ENCODE data around the gene GRIN2A. TPM values are rescaled to one million over a fixed set of nuclear protein-coding genes. Genes with fewer than 3 reads are reported as not detected.

Gene GRIN2A
- total and polyA plus RNA-seq, 2 experiments from 2014 or later: 0.05 to 1.6 TPM

DNA sequence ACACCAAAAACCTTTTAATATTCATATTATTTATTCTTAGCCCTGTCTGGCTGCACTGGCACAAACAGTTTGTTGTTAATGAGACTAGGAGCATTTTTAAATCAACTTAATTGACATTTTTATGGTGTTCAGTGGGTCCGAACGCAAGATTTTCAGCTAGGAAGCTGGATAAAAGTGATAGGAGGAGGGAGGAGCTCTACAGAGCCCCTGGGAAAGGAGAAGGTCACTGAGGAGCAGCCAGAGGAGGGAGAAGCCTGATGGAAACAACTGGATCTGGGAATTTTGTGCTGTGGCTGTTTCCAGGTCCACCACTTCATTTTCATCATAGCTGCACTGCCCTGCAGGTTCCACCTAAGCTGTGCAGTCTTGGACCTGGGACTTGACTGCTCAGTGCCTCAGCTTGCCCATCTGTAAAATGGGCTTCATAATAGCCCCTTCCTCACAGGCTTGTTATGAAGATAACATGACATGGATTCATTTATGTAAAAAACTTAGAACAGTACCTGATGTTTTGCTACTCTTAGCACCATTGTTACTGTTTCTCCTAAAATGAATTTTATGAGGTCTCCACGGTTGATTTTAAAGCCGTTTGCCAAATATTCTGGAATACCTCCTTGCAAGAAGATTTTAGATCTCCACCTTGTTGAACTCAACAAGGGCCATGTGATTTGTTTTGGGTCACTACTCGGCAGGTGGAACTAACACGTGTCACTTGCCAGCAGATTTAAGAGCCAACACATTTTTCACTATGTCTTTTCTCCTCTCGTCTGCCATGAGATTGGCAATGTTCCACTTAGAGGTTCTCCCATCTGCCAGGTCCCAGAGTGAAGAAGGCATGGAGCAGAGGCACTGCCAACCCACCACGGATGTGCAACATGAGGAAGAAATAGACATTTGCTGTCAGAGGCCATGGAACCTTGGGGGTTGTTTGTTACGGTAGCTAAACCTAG lies 18.7 kb upstream of the GRIN2A start:
- H3K9me2 ChIP-seq (replicated peaks; ENCODE audit: insufficient read depth): no peaks in the 10 kb centered on the region
- no peak overlapping the region for H2AFZ ChIP-seq
- 82% methylated on average over 9 of the region's 9 CpGs for WGBS (ENCODE audit: low lambda C conversion rate, missing lambda C conversion rate)
- no peaks in the 10 kb centered on the region for H3K36me3 ChIP-seq (replicated peaks; ENCODE audit: insufficient read depth, low read depth)
- H3K9me3 ChIP-seq (ENCODE audit: low read depth): no peaks in the 10 kb centered on the region
- TF ChIP-seq EZH2 (IDR thresholded peaks at IDR 0.05; ENCODE audit: borderline replicate concordance) (no peak), EZH2phosphoT487 (IDR thresholded peaks at IDR 0.05; ENCODE audit: low read depth, severe bottlenecking, unreplicated experiment) (no peak)
- TF ChIP-seq, protein P1, sequence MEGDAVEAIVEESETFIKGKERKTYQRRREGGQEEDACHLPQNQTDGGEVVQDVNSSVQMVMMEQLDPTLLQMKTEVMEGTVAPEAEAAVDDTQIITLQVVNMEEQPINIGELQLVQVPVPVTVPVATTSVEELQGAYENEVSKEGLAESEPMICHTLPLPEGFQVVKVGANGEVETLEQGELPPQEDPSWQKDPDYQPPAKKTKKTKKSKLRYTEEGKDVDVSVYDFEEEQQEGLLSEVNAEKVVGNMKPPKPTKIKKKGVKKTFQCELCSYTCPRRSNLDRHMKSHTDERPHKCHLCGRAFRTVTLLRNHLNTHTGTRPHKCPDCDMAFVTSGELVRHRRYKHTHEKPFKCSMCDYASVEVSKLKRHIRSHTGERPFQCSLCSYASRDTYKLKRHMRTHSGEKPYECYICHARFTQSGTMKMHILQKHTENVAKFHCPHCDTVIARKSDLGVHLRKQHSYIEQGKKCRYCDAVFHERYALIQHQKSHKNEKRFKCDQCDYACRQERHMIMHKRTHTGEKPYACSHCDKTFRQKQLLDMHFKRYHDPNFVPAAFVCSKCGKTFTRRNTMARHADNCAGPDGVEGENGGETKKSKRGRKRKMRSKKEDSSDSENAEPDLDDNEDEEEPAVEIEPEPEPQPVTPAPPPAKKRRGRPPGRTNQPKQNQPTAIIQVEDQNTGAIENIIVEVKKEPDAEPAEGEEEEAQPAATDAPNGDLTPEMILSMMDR (IDR thresholded peaks at IDR 0.05; ENCODE audit: poor library complexity): no peak
- no peaks in the 10 kb centered on the region for H3K79me2 ChIP-seq
- DNase-seq (ENCODE audit: low spot score): no peak
- no peaks in the 10 kb centered on the region for H4K20me1 ChIP-seq (ENCODE audit: insufficient read depth, poor library complexity, severe bottlenecking)
- H3K4me3 ChIP-seq: no peak overlapping the region
- H3K27ac ChIP-seq: no peak overlapping the region
- no peak overlapping the region for H3K4me2 ChIP-seq
- H3K4me1 ChIP-seq (ENCODE audit: insufficient read depth): no peaks in the 10 kb centered on the region
- H3K27me3 ChIP-seq: no peaks in the 10 kb centered on the region

DNA sequence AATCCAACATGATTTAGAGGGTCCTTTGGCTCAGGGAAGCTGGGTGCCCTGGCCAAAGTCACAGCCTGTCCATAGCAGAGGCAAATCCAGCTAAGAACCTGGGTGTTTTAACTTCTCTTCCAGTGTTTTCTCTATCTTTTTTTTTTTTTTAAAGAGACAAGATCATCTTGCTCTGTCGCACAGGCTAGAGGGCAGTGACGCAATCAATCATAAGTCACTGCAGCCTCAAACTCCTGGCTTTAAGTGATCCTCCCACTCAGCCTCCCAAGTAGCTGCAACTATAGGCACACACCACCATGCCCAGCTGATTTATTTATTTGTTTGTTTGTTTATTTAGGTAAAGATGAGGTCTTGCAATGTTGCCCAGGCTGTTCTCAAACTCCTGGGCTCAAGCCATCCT lies 14.8 kb upstream of the GRIN2A start:
- H3K4me3 ChIP-seq: no peak overlapping the region
- H2AFZ ChIP-seq: no peak overlapping the region
- no peaks in the 10 kb centered on the region for H4K20me1 ChIP-seq (ENCODE audit: insufficient read depth, poor library complexity, severe bottlenecking)
- peaks cover 5% of the 10 kb centered on the region for H3K27me3 ChIP-seq
- no peak overlapping the region for H3K4me2 ChIP-seq
- H3K9me3 ChIP-seq (ENCODE audit: low read depth): no peaks in the 10 kb centered on the region
- H3K79me2 ChIP-seq: no peaks in the 10 kb centered on the region
- H3K36me3 ChIP-seq (replicated peaks; ENCODE audit: insufficient read depth, low read depth): no peaks in the 10 kb centered on the region
- no peak for DNase-seq (ENCODE audit: low spot score)
- H3K9me2 ChIP-seq (replicated peaks; ENCODE audit: insufficient read depth): no peaks in the 10 kb centered on the region
- H3K4me1 ChIP-seq (ENCODE audit: insufficient read depth): no peaks in the 10 kb centered on the region
- TF ChIP-seq EZH2 (IDR thresholded peaks at IDR 0.05; ENCODE audit: borderline replicate concordance): no peak
- H3K27ac ChIP-seq: no peak overlapping the region
- 56% methylated on average over 2 of the region's 2 CpGs for WGBS (ENCODE audit: low lambda C conversion rate, missing lambda C conversion rate)

DNA sequence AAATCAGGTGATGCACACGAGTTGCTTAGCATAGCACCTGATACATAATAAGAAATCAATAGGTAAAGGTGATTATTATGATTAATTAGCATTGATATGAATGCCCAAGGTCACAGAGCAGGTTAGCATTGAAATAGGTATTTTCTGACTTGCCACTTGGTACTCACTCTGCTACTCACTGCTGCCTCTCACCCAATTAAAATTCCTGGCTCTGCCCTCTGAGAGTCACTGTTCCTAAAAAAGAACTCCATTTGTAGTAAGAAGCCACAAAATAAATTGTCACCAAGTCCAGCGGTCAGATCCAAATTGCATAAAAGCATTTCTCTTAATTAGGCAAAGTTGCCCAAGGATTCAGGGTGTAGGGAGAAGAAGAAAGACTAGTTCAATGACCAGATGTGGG lies 8.9 kb upstream of the GRIN2A start:
- Histone ChIP-seq H3K4me3 (no peak overlapping the region), H3K9me2 (replicated peaks; ENCODE audit: insufficient read depth) (no peaks in the 10 kb centered on the region)
- WGBS (ENCODE audit: low lambda C conversion rate, missing lambda C conversion rate): 91% methylated on average over 2 of the region's 2 CpGs

More for the DNA sequence above, 8.9 kb upstream of the GRIN2A start:
- H4K20me1 ChIP-seq (ENCODE audit: insufficient read depth, poor library complexity, severe bottlenecking): no peaks in the 10 kb centered on the region
- H3K79me2 ChIP-seq: no peaks in the 10 kb centered on the region
- peaks cover 13% of the 10 kb centered on the region for H3K27me3 ChIP-seq
- no peak for DNase-seq (ENCODE audit: low spot score)
- no peak overlapping the region for H2AFZ ChIP-seq
- H3K27ac ChIP-seq: no peak overlapping the region
- no peaks in the 10 kb centered on the region for H3K9me3 ChIP-seq (ENCODE audit: low read depth)
- no peaks in the 10 kb centered on the region for H3K4me1 ChIP-seq (ENCODE audit: insufficient read depth)
- H3K4me2 ChIP-seq: no peak overlapping the region
- no peaks in the 10 kb centered on the region for H3K36me3 ChIP-seq (replicated peaks; ENCODE audit: insufficient read depth, low read depth)
- TF ChIP-seq EZH2 (IDR thresholded peaks at IDR 0.05; ENCODE audit: borderline replicate concordance) (no peak), EZH2phosphoT487 (IDR thresholded peaks at IDR 0.05; ENCODE audit: low read depth, severe bottlenecking, unreplicated experiment) (no peak)
- TF ChIP-seq, protein P1 (IDR thresholded peaks at IDR 0.05; ENCODE audit: poor library complexity): no peak

Measured in hepatocyte (in vitro differentiated cells).